ENCODE measurements around the gene MYO1C. TPM values are rescaled to one million over a fixed set of nuclear protein-coding genes. Genes with fewer than 3 reads are reported as not detected.
"Not testable (repeated sequence)": the region's sequence is repeated elsewhere in the genome, so short reads cannot be mapped to it uniquely, and the experiment has no call there.

Gene MYO1C
- polyA plus RNA-seq, 4 donors, result 51.1 to 67.1 (median 59.8) TPM

- Histone ChIP-seq H3K4me3 (ENCODE audit: low read depth in 1 of 3, low read length in 3 of 3) (no peak overlapping the region), H3K4me1 (ENCODE audit: control insufficient read depth in 3 of 3, insufficient read depth in 2 of 3, low read depth in 1 of 3, low read length in 2 of 3) (no peaks in the 10 kb centered on the region), H3K27ac (ENCODE audit: low read depth in 1 of 3, low read length in 2 of 3) (peak overlapping the region in 1 of 3 donors; percentile 56), H3K27me3 (ENCODE audit: control insufficient read depth in 3 of 3, insufficient read depth in 3 of 3, low read length in 3 of 3) (no peaks in the 10 kb centered on the region), H3K9me3 (ENCODE audit: control insufficient read depth in 2 of 2, insufficient read depth in 1 of 2, low read depth in 1 of 2, low read length in 1 of 2) (no peaks in the 10 kb centered on the region), H3K36me3 (ENCODE audit: control insufficient read depth in 3 of 3, insufficient read depth in 2 of 3, low read depth in 1 of 3, low read length in 3 of 3) (peaks cover 0 to 44% (median 0%) of the 10 kb centered on the region in 3 donors)
- WGBS, 3 donors, result 68 to 90% (median 74%) methylated on average over 7 of the region's 7 CpGs
- FAIRE-seq, result no peak
- DNase-seq, result no peak
These were observed 45.4 kb downstream of the MYO1C start for GRCh38 chr17:1447052-1447451.

- Histone ChIP-seq H3K4me3 (ENCODE audit: low read depth in 1 of 3, low read length in 3 of 3) (no peak overlapping the region), H3K4me1 (ENCODE audit: control insufficient read depth in 3 of 3, insufficient read depth in 2 of 3, low read depth in 1 of 3, low read length in 2 of 3) (no peaks in the 10 kb centered on the region), H3K9me3 (ENCODE audit: control insufficient read depth in 2 of 2, insufficient read depth in 1 of 2, low read depth in 1 of 2, low read length in 1 of 2) (no peaks in the 10 kb centered on the region), H3K36me3 (ENCODE audit: control insufficient read depth in 3 of 3, insufficient read depth in 2 of 3, low read depth in 1 of 3, low read length in 3 of 3) (peaks cover 0 to 44% (median 0%) of the 10 kb centered on the region in 3 donors), H3K27ac (ENCODE audit: low read depth in 1 of 3, low read length in 2 of 3) (peak overlapping the region in 1 of 3 donors; percentile 14), H3K27me3 (ENCODE audit: control insufficient read depth in 3 of 3, insufficient read depth in 3 of 3, low read length in 3 of 3) (no peaks in the 10 kb centered on the region)
- no peak for DNase-seq
- no peak for FAIRE-seq
- 91 to 93% (median 93%) methylated on average over 12 of the region's 12 CpGs for WGBS, 3 donors
These were observed 46.3 kb downstream of the MYO1C start for GRCh38 chr17:1446201-1446600.

GRCh38 chr17:1445695-1446094 lies 46.8 kb downstream of the MYO1C start:
- not testable (repeated sequence) for H3K27ac ChIP-seq (ENCODE audit: low read depth in 1 of 3, low read length in 2 of 3); FAIRE-seq; H3K4me1 ChIP-seq (ENCODE audit: control insufficient read depth in 3 of 3, insufficient read depth in 2 of 3, low read depth in 1 of 3, low read length in 2 of 3); H3K9me3 ChIP-seq (ENCODE audit: control insufficient read depth in 2 of 2, insufficient read depth in 1 of 2, low read depth in 1 of 2, low read length in 1 of 2); H3K27me3 ChIP-seq (ENCODE audit: control insufficient read depth in 3 of 3, insufficient read depth in 3 of 3, low read length in 3 of 3); DNase-seq; H3K4me3 ChIP-seq (ENCODE audit: low read depth in 1 of 3, low read length in 3 of 3)
- WGBS, 3 donors, result 82 to 95% (median 91%) methylated on average over 4 of the region's 4 CpGs
- H3K36me3 ChIP-seq (ENCODE audit: control insufficient read depth in 3 of 3, insufficient read depth in 2 of 3, low read depth in 1 of 3, low read length in 3 of 3), result peaks cover 0 to 48% (median 0%) of the 10 kb centered on the region in 3 donors

GRCh38 chr17:1442721-1443120 lies 49.8 kb downstream of the MYO1C start:
- DNase-seq; H3K27me3 ChIP-seq (ENCODE audit: control insufficient read depth in 3 of 3, insufficient read depth in 3 of 3, low read length in 3 of 3); H3K4me1 ChIP-seq (ENCODE audit: control insufficient read depth in 3 of 3, insufficient read depth in 2 of 3, low read depth in 1 of 3, low read length in 2 of 3); H3K9me3 ChIP-seq (ENCODE audit: control insufficient read depth in 2 of 2, insufficient read depth in 1 of 2, low read depth in 1 of 2, low read length in 1 of 2); FAIRE-seq; H3K27ac ChIP-seq (ENCODE audit: low read depth in 1 of 3, low read length in 2 of 3); H3K4me3 ChIP-seq (ENCODE audit: low read depth in 1 of 3, low read length in 3 of 3): not testable (repeated sequence)
- 94 to 98% (median 96%) methylated on average over 6 of the region's 6 CpGs for WGBS, 3 donors
- H3K36me3 ChIP-seq (ENCODE audit: control insufficient read depth in 3 of 3, insufficient read depth in 2 of 3, low read depth in 1 of 3, low read length in 3 of 3), result peaks cover 0 to 48% (median 0%) of the 10 kb centered on the region in 3 donors

- no peaks in the 10 kb centered on the region for H3K9me3 ChIP-seq (ENCODE audit: control insufficient read depth in 2 of 2, insufficient read depth in 1 of 2, low read depth in 1 of 2, low read length in 1 of 2)
- peaks cover 0 to 47% (median 2%) of the 10 kb centered on the region in 3 donors for H3K36me3 ChIP-seq (ENCODE audit: control insufficient read depth in 3 of 3, insufficient read depth in 2 of 3, low read depth in 1 of 3, low read length in 3 of 3)
- FAIRE-seq (no peak), DNase-seq (no peak)
- no peak overlapping the region for H3K27ac ChIP-seq (ENCODE audit: low read depth in 1 of 3, low read length in 2 of 3)
- no peaks in the 10 kb centered on the region for H3K4me1 ChIP-seq (ENCODE audit: control insufficient read depth in 3 of 3, insufficient read depth in 2 of 3, low read depth in 1 of 3, low read length in 2 of 3)
- H3K4me3 ChIP-seq (ENCODE audit: low read depth in 1 of 3, low read length in 3 of 3), result no peak overlapping the region
- 98 to 100% (median 99%) methylated on average over 4 of the region's 4 CpGs for WGBS, 3 donors
- no peaks in the 10 kb centered on the region for H3K27me3 ChIP-seq (ENCODE audit: control insufficient read depth in 3 of 3, insufficient read depth in 3 of 3, low read length in 3 of 3)
These were observed 50.3 kb downstream of the MYO1C start for GRCh38 chr17:1442187-1442586.

- Histone ChIP-seq H3K27ac (ENCODE audit: low read depth in 1 of 3, low read length in 2 of 3) (no peak overlapping the region), H3K4me1 (ENCODE audit: control insufficient read depth in 3 of 3, insufficient read depth in 2 of 3, low read depth in 1 of 3, low read length in 2 of 3) (no peaks in the 10 kb centered on the region), H3K9me3 (ENCODE audit: control insufficient read depth in 2 of 2, insufficient read depth in 1 of 2, low read depth in 1 of 2, low read length in 1 of 2) (no peaks in the 10 kb centered on the region), H3K4me3 (ENCODE audit: low read depth in 1 of 3, low read length in 3 of 3) (no peak overlapping the region), H3K27me3 (ENCODE audit: control insufficient read depth in 3 of 3, insufficient read depth in 3 of 3, low read length in 3 of 3) (no peaks in the 10 kb centered on the region), H3K36me3 (ENCODE audit: control insufficient read depth in 3 of 3, insufficient read depth in 2 of 3, low read depth in 1 of 3, low read length in 3 of 3) (peaks cover 7 to 49% (median 11%) of the 10 kb centered on the region in 3 donors)
- no peak for FAIRE-seq
- no peak for DNase-seq
- 89 to 99% (median 97%) methylated on average over 8 of the region's 8 CpGs for WGBS, 3 donors
These were observed 51.6 kb downstream of the MYO1C start for GRCh38 chr17:1440921-1441320.

GRCh38 chr17:1438593-1439083 lies 53.8 kb downstream of the MYO1C start:
- no peaks in the 10 kb centered on the region for H3K27me3 ChIP-seq (ENCODE audit: control insufficient read depth in 3 of 3, insufficient read depth in 3 of 3, low read length in 3 of 3)
- H3K9me3 ChIP-seq (ENCODE audit: control insufficient read depth in 2 of 2, insufficient read depth in 1 of 2, low read depth in 1 of 2, low read length in 1 of 2), result no peaks in the 10 kb centered on the region
- no peaks in the 10 kb centered on the region for H3K4me1 ChIP-seq (ENCODE audit: control insufficient read depth in 3 of 3, insufficient read depth in 2 of 3, low read depth in 1 of 3, low read length in 2 of 3)
- peaks cover 9 to 49% (median 17%) of the 10 kb centered on the region in 3 donors for H3K36me3 ChIP-seq (ENCODE audit: control insufficient read depth in 3 of 3, insufficient read depth in 2 of 3, low read depth in 1 of 3, low read length in 3 of 3)
- FAIRE-seq, result no peak
- 70 to 75% (median 70%) methylated on average over 11 of the region's 11 CpGs for WGBS, 3 donors
- H3K4me3 ChIP-seq (ENCODE audit: low read depth in 1 of 3, low read length in 3 of 3), result no peak overlapping the region
- no peak for DNase-seq
- no peak overlapping the region for H3K27ac ChIP-seq (ENCODE audit: low read depth in 1 of 3, low read length in 2 of 3)

GRCh38 chr17:1435326-1435725 lies 57.2 kb downstream of the MYO1C start:
- DNase-seq (no peak), FAIRE-seq (no peak)
- H3K27me3 ChIP-seq (ENCODE audit: control insufficient read depth in 3 of 3, insufficient read depth in 3 of 3, low read length in 3 of 3), result no peaks in the 10 kb centered on the region
- peaks cover 13 to 54% (median 24%) of the 10 kb centered on the region in 3 donors for H3K36me3 ChIP-seq (ENCODE audit: control insufficient read depth in 3 of 3, insufficient read depth in 2 of 3, low read depth in 1 of 3, low read length in 3 of 3)
- no peaks in the 10 kb centered on the region for H3K9me3 ChIP-seq (ENCODE audit: control insufficient read depth in 2 of 2, insufficient read depth in 1 of 2, low read depth in 1 of 2, low read length in 1 of 2)
- no peaks in the 10 kb centered on the region for H3K4me1 ChIP-seq (ENCODE audit: control insufficient read depth in 3 of 3, insufficient read depth in 2 of 3, low read depth in 1 of 3, low read length in 2 of 3)
- H3K4me3 ChIP-seq (ENCODE audit: low read depth in 1 of 3, low read length in 3 of 3), result no peak overlapping the region
- WGBS, 3 donors, result 70 to 83% (median 82%) methylated on average over 3 of the region's 3 CpGs
- H3K27ac ChIP-seq (ENCODE audit: low read depth in 1 of 3, low read length in 2 of 3), result no peak overlapping the region

GRCh38 chr17:1434150-1434549 lies 58.3 kb downstream of the MYO1C start:
- Histone ChIP-seq H3K27me3 (ENCODE audit: control insufficient read depth in 3 of 3, insufficient read depth in 3 of 3, low read length in 3 of 3) (no peaks in the 10 kb centered on the region), H3K36me3 (ENCODE audit: control insufficient read depth in 3 of 3, insufficient read depth in 2 of 3, low read depth in 1 of 3, low read length in 3 of 3) (peaks cover 13 to 58% (median 24%) of the 10 kb centered on the region in 3 donors), H3K4me1 (ENCODE audit: control insufficient read depth in 3 of 3, insufficient read depth in 2 of 3, low read depth in 1 of 3, low read length in 2 of 3) (no peaks in the 10 kb centered on the region), H3K27ac (ENCODE audit: low read depth in 1 of 3, low read length in 2 of 3) (no peak overlapping the region), H3K4me3 (ENCODE audit: low read depth in 1 of 3, low read length in 3 of 3) (no peak overlapping the region), H3K9me3 (ENCODE audit: control insufficient read depth in 2 of 2, insufficient read depth in 1 of 2, low read depth in 1 of 2, low read length in 1 of 2) (no peaks in the 10 kb centered on the region)
- DNase-seq, result no peak
- FAIRE-seq, result no peak
- WGBS, 3 donors, result 89 to 94% (median 92%) methylated on average over 3 of the region's 3 CpGs
